Endothelial cell (in vitro differentiated cells): ENCODE results near the gene TWIST2. TPM values are rescaled to one million over a fixed set of nuclear protein-coding genes. Genes with fewer than 3 reads are reported as not detected.

Experiments used
- DNase-seq: peaks from one replicate; pipeline ENCODE4 v3.0.0; 2021; ENCODE audit warnings: low spot score
- H3K27ac Mint-ChIP-seq: one replicate; pipeline ENCODE4 v1.8.0; 2021; ENCODE audit warnings: mixed read lengths, inconsistent platforms; ENCODE audit not compliant: unreplicated experiment
- H3K27me3 Mint-ChIP-seq: one replicate; pipeline ENCODE4 v1.8.0; 2021; ENCODE audit warnings: mild to moderate bottlenecking, moderate library complexity, mixed read lengths, inconsistent platforms; ENCODE audit not compliant: unreplicated experiment
- H3K36me3 Mint-ChIP-seq: one replicate; pipeline ENCODE4 v1.8.0; 2021; ENCODE audit warnings: mild to moderate bottlenecking, low read depth, mixed read lengths, inconsistent platforms; ENCODE audit not compliant: unreplicated experiment
- H3K4me1 Mint-ChIP-seq: one replicate; pipeline ENCODE4 v1.8.0; 2021; ENCODE audit warnings: mild to moderate bottlenecking, mixed read lengths, inconsistent platforms; ENCODE audit not compliant: unreplicated experiment
- H3K4me3 Mint-ChIP-seq: one replicate; pipeline ENCODE4 v1.8.0; 2021; ENCODE audit warnings: mild to moderate bottlenecking, mixed read lengths, inconsistent platforms; ENCODE audit not compliant: unreplicated experiment
- H3K9me3 Mint-ChIP-seq: one replicate; pipeline ENCODE4 v1.8.0; 2021; ENCODE audit warnings: mixed read lengths, inconsistent platforms; ENCODE audit not compliant: unreplicated experiment
- total RNA-seq: library from RNA; stranded (reverse); fragmentation: NEBNext Ultra II Directional; extraction: Animal tissue kit (Norgen Biotek cat#: 25700); gene quantifications from one replicate; pipeline ENCODE4 v1.2.1, GENCODE V29; 2021; ENCODE audit not compliant: unreplicated experiment
- TF ChIP-seq, protein P1 (sequence below): fragments of 200-600 bp; sonication (generic); IDR thresholded peaks from one replicate; pipeline ENCODE4 v1.5.0; 2021; ENCODE audit warnings: antibody characterized with exemption; ENCODE audit not compliant: unreplicated experiment

The TWIST2 gene
- total RNA-seq, 1 donor from 2014 or later = not detected

DNA sequence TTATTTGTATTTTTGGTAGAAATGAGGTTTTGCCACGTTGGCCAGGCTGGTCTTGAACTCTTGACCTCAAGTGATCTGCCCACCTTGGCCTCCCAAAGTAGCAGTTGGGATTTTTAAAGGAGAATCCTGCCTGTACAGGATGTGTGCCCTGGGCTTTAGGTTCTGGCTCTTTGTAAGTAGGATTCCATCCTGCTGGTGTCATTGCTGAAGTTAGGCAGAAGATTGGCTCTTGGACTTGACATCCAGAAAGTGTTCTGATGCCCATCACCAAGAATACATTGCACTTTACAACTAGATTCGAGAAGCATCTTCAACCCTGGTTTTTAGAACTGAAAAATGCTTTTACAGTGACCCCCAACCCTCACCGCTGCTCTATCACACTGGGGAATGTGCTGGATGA, 4.4 kb upstream of the TWIST2 start:
- peaks cover 10% of the 10 kb centered on the region for H3K27me3 Mint-ChIP-seq
- TF ChIP-seq, protein P1, sequence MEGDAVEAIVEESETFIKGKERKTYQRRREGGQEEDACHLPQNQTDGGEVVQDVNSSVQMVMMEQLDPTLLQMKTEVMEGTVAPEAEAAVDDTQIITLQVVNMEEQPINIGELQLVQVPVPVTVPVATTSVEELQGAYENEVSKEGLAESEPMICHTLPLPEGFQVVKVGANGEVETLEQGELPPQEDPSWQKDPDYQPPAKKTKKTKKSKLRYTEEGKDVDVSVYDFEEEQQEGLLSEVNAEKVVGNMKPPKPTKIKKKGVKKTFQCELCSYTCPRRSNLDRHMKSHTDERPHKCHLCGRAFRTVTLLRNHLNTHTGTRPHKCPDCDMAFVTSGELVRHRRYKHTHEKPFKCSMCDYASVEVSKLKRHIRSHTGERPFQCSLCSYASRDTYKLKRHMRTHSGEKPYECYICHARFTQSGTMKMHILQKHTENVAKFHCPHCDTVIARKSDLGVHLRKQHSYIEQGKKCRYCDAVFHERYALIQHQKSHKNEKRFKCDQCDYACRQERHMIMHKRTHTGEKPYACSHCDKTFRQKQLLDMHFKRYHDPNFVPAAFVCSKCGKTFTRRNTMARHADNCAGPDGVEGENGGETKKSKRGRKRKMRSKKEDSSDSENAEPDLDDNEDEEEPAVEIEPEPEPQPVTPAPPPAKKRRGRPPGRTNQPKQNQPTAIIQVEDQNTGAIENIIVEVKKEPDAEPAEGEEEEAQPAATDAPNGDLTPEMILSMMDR = no peak

DNA sequence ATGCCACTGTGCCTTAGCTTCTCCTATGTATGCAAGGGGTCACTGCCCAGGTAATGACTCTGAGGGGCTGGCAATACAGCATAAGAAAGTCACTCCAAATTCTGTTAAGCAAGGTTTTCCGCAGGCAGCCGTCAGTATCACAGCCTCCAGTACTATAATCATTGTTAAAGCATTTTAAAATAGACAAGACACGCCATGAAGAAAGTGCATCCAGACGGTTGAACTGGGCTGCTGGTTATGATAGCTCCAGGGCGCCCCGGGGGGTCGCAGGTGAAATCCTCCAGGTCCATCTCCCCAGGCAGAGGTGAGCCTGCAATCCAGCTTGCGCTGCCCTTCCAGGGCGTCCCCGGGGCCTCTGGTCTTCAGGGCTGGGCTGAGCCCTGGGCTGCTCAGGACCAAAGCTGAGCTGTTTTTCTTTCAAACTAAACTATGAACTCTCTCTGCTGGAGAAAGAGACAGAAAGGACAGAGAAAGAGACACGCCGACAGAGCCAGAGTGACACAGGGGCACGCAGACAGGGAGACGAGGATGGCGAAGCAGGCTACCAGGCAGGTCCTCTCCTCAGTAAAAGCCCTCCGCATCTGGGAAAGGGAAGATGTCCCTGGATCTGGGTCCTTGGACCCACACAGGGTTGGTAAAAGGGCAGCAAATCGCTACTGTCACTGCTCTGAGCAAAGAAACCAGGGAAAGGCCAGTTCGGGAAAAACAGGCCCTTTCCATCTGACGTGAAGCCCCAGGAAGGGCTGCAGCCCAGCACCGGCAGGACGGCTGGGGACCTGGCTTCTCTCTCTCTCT, 2.1 kb upstream of the TWIST2 start:
- H3K4me3 Mint-ChIP-seq = no peak overlapping the region
- H3K9me3 Mint-ChIP-seq = no peaks in the 10 kb centered on the region
- H3K27ac Mint-ChIP-seq = no peak overlapping the region
- H3K4me1 Mint-ChIP-seq = no peaks in the 10 kb centered on the region
- TF ChIP-seq, protein P1 = no peak
- H3K36me3 Mint-ChIP-seq = no peaks in the 10 kb centered on the region
- no peak for DNase-seq
- H3K27me3 Mint-ChIP-seq = peaks cover 10% of the 10 kb centered on the region

More for the DNA sequence above, 4.4 kb upstream of the TWIST2 start:
- DNase-seq = no peak
- Mint-ChIP-seq H3K27ac (no peak overlapping the region), H3K4me3 (no peak overlapping the region), H3K36me3 (no peaks in the 10 kb centered on the region), H3K9me3 (no peaks in the 10 kb centered on the region), H3K4me1 (no peaks in the 10 kb centered on the region)

DNA sequence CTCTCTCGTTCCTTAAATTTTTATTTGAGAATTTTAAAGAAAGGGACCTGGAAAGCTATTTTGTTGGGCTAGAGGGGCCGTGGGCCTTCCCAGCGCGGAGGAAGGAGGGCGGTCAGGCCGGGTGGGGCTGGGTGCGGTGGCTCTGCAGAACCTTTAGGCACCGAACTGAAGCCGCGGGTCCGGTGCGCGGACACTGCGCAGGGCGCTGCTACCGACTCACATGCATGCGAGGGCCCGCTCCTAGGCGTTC, 1.6 kb upstream of the TWIST2 start:
- H3K4me3 Mint-ChIP-seq = no peak overlapping the region
- H3K36me3 Mint-ChIP-seq = no peaks in the 10 kb centered on the region
- no peak overlapping the region for H3K27ac Mint-ChIP-seq
- no peaks in the 10 kb centered on the region for H3K4me1 Mint-ChIP-seq
- TF ChIP-seq, protein P1 = no peak
- no peak for DNase-seq
- peaks cover 10% of the 10 kb centered on the region for H3K27me3 Mint-ChIP-seq
- H3K9me3 Mint-ChIP-seq = no peaks in the 10 kb centered on the region

DNA sequence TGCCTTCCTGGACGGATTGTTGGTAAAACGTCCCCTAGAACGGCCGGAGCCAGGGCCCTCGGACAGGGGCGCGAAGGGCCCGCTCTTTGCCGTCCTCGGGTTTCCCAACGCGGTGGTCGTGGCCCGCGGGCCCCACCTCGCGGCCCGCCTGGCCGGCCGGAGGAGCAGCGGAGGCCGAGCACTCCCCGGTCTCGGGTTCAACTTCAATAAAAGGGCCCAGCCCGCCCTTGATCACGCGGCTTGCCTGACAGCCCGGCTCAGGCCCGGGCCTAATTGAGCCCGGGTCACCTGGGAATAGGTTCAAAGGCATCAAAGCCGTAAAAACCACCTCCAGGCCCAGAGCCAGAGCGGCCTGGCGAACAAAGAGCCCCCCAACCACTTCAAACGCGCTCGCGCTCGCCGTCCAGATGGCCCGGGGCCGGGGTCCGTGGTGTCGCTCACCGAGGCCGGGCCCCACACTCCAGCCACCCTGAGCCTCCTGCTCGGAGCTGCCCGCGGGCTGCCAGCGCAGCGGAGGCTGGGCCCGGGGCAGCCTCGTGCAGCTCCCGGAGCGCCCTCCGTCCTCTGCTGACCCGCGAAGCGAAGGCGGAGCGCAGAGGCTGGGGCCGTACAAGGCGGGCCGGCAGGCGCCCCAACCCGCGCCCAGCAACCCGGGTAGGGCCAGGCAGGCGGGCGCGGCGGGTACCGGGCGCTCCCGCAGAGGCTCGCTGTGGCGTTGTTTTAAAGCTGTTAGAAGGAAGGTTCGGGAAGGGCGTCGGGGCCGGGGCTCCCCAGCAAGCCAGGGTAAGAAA, 1.1 kb upstream of the TWIST2 start:
- DNase-seq = no peak
- TF ChIP-seq, protein P1 = no peak
- Mint-ChIP-seq H3K36me3 (no peaks in the 10 kb centered on the region), H3K27ac (no peak overlapping the region), H3K4me1 (no peaks in the 10 kb centered on the region), H3K27me3 (peaks cover 10% of the 10 kb centered on the region), H3K4me3 (no peak overlapping the region), H3K9me3 (no peaks in the 10 kb centered on the region)

DNA sequence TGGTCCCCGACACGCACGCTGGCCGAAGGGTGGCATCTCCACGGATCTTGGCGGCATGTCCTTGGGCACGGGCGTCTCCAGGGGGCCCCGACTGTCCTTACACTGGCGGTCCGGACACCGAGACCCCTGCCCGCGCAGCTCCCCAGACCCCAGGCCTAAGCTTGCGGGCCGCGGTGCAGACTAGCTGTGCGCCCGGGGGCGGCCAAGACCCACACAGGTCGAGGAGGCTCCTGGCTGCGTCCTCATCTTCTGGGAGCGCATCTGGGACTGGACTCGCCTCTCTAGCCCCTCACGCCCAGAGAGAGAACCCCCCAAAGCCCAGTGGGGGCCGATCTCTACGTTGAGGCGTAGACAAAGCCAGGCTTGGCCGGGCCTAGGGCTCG, 475 bp upstream of the TWIST2 start:
- H3K27ac Mint-ChIP-seq = no peak overlapping the region
- peaks cover 10% of the 10 kb centered on the region for H3K27me3 Mint-ChIP-seq
- H3K36me3 Mint-ChIP-seq = no peaks in the 10 kb centered on the region
- H3K4me3 Mint-ChIP-seq = no peak overlapping the region
- no peak for DNase-seq
- no peaks in the 10 kb centered on the region for H3K9me3 Mint-ChIP-seq
- TF ChIP-seq, protein P1 = no peak
- H3K4me1 Mint-ChIP-seq = no peaks in the 10 kb centered on the region
